Cardiac muscle cell (in vitro differentiated cells and primary cell): ENCODE data around the gene ZNF254. TPM values are rescaled to one million over a fixed set of nuclear protein-coding genes. Genes with fewer than 3 reads are reported as not detected.

Experiments
- DNase-seq, 2 donors: peaks; one replicate each; pipeline versions ENCODE4 v3.0.0 to v3.0.0-alpha.2; 2010 to 2017; ENCODE audit warnings: low read depth in 1 of 2, low spot score in 1 of 2
- H3K27ac ChIP-seq: fragments of 200-600 bp; sonication (generic); 2 replicates; pipeline ENCODE4 v1.5.1; 2016
- H3K27me3 ChIP-seq: fragments of 200-600 bp; sonication (generic); 2 replicates; pipeline ENCODE4 v1.6.0; 2016; ENCODE audit warnings: control low read depth
- H3K36me3 ChIP-seq: fragments of 200-600 bp; sonication (generic); 2 replicates; pipeline ENCODE4 v1.5.1; 2016; ENCODE audit warnings: control low read depth
- H3K4me1 ChIP-seq: fragments of 200-600 bp; sonication (generic); 2 replicates; pipeline ENCODE4 v1.8.1; 2017; ENCODE audit warnings: low read depth, mild to moderate bottlenecking, mixed run types
- H3K4me3 ChIP-seq: fragments of 200-600 bp; sonication (generic); 2 replicates; pipeline ENCODE4 v1.5.1; 2016; ENCODE audit warnings: mild to moderate bottlenecking
- H3K9me3 ChIP-seq: fragments of 200-600 bp; sonication (generic); 2 replicates; pipeline ENCODE4 v1.5.1; 2017; ENCODE audit warnings: low read depth, mild to moderate bottlenecking, control low read depth
- polyA plus RNA-seq: library from polyadenylated mRNA; unstranded; fragments of >200 nt; fragmentation: Nextera tagmentation; extraction: Ambion mirVana; gene quantifications from 2 replicates; pipeline ENCODE4 v1.2.1, GENCODE V29; 2016
- total RNA-seq: library from RNA; depleted of rRNA; stranded (reverse); fragments of >200 nt; gene quantifications from 2 replicates; pipeline ENCODE4 v1.2.3, GENCODE V29; 2016
- TF ChIP-seq, protein P1 (sequence below): IDR thresholded peaks from 2 replicates; pipeline ENCODE4 v1.5.1; 2012; ENCODE audit warnings: low read depth, mild to moderate bottlenecking, low read length

The ZNF254 gene
- total and polyA plus RNA-seq, 2 experiments from 2014 or later, result 12.5 to 24.8 TPM

DNA sequence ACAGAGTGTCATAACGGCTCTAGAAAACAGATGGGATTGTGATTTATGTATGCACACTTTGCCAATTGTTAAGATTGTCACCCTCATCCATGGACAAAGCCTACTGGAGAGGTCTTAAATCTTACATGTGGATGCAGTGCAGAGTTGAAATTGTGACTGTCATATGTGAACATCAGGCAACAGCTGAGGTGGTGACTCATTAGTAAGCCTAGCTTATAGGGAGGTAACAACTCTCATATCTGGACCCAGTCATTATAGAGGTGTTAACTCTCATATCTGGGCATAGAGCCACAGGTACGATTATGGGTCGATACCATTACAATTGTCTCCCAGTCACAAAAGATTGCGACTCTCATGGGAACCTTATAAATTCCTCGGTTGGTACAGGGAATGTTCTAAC, 29.8 kb upstream of the ZNF254 start:
- TF ChIP-seq, protein P1, sequence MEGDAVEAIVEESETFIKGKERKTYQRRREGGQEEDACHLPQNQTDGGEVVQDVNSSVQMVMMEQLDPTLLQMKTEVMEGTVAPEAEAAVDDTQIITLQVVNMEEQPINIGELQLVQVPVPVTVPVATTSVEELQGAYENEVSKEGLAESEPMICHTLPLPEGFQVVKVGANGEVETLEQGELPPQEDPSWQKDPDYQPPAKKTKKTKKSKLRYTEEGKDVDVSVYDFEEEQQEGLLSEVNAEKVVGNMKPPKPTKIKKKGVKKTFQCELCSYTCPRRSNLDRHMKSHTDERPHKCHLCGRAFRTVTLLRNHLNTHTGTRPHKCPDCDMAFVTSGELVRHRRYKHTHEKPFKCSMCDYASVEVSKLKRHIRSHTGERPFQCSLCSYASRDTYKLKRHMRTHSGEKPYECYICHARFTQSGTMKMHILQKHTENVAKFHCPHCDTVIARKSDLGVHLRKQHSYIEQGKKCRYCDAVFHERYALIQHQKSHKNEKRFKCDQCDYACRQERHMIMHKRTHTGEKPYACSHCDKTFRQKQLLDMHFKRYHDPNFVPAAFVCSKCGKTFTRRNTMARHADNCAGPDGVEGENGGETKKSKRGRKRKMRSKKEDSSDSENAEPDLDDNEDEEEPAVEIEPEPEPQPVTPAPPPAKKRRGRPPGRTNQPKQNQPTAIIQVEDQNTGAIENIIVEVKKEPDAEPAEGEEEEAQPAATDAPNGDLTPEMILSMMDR, result no peak
- Histone ChIP-seq H3K4me1 (no peaks in the 10 kb centered on the region), H3K27me3 (no peaks in the 10 kb centered on the region), H3K9me3 (no peaks in the 10 kb centered on the region), H3K4me3 (no peak overlapping the region), H3K27ac (no peak overlapping the region), H3K36me3 (peaks cover 41% of the 10 kb centered on the region)
- DNase-seq, result no peak

DNA sequence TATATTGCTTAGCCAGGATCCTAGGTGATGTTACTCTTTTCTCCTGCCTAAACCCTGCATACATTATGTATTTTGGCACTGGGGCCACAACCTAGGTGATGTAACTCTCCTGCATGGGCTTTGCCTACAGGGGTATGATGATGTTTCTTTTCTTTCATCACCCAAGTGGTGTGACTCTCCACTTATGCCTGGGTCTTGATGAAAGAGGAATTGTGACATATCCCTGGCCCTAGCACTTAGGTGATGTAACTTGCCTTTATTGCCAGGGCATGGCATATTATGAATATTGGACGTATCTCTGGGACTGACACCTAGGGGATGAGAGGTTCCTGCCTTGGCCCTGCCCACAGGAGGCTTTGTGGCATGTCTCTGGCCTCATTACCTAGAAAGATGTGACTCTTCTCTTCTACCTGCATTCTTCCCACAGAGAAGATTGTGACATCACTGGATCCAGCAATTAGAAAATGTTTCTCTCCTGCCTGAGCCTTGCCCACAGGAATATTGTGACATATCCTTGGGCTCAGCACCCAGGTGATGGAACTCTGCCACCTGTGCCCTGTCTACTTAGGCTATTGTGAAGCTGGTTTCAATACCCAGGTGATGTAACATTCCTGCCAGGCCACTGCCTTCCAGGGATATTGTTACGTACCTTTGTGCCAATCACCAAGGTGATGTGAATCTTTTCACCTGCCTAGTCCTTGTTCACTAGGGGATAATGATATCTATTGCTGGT, 27.3 kb upstream of the ZNF254 start:
- Histone ChIP-seq H3K27ac (no peak overlapping the region), H3K27me3 (no peaks in the 10 kb centered on the region), H3K36me3 (peaks cover 19% of the 10 kb centered on the region), H3K4me1 (no peaks in the 10 kb centered on the region), H3K4me3 (no peak overlapping the region), H3K9me3 (no peaks in the 10 kb centered on the region)
- no peak for DNase-seq
- TF ChIP-seq, protein P1, result no peak

DNA sequence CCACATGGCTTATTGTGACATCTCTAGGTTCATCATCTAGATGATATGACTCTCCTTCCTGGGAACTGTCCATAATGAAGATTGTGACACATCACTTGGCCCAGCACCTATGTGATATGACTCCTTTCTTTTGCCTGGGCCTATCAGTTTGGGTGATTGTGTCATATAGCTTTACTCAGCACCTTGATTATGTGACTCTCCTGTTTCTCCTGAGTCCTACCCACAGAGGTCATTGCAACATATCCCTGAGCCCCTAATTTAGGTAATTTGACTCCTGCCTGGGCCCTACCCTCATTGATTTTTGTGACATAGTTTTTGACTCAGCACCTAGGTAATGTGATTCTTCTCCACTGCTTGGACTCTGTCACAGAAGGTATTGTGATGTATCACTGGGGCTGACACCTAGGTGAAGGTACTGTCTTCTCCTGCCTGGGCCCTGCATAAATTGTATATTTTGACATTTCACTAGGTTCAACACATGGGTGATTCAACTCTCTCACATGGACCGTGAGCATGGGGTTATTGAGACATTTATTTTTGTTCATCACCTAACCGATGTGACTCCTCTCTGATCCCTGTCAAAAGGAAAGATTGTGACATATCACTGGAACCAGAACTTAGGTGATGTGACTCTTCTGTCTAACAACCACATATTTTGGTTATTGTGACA, 26.2 kb upstream of the ZNF254 start:
- H3K36me3 ChIP-seq, result peaks cover 16% of the 10 kb centered on the region
- TF ChIP-seq, protein P1, result no peak
- no peak overlapping the region for H3K27ac ChIP-seq
- no peak for DNase-seq
- H3K4me1 ChIP-seq, result no peaks in the 10 kb centered on the region
- H3K4me3 ChIP-seq, result no peak overlapping the region
- no peaks in the 10 kb centered on the region for H3K27me3 ChIP-seq
- no peaks in the 10 kb centered on the region for H3K9me3 ChIP-seq

DNA sequence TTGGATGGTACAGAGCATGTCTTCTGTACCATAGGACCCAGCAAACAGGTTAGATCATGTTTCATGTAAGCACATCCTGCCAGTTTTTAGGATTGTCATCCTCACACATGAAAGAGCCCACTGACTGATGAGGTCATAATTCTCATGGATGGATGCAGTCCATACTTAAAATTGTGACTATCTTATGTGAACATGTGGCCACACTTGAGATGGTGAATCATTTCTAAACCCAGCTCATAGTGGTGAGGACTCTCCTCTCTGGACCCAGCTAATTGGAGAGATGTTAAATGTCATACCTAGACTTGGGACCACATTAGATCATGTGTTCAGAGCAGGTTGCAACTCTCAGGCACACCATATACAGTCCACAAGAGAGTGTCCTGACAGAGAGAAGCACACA, 24.8 kb upstream of the ZNF254 start:
- H3K36me3 ChIP-seq, result peaks cover 16% of the 10 kb centered on the region
- TF ChIP-seq, protein P1, result no peak

DNA sequence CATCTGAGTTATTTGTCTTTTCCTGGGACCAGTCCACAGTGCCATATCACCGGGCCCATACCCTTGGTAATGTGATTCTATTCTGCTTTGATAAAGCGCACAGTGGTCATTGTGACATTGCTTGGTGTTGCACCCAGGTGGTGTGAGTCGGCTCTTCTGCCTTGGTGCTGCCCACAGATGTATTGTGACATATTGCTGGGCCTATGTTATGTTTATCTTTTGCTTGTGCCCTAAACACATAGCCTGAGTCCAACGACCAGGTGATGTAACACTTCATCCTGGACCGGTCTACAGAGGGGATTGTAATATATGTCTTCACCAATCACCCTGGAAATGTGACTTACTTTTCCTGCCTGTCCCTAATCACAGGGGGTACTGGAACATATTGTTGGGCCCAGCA, 23.7 kb upstream of the ZNF254 start:
- no peaks in the 10 kb centered on the region for H3K27me3 ChIP-seq
- no peak for DNase-seq
- no peak overlapping the region for H3K4me3 ChIP-seq
- no peak overlapping the region for H3K27ac ChIP-seq
- peaks cover 12% of the 10 kb centered on the region for H3K36me3 ChIP-seq
- TF ChIP-seq, protein P1, result no peak
- H3K4me1 ChIP-seq, result no peaks in the 10 kb centered on the region
- H3K9me3 ChIP-seq, result no peaks in the 10 kb centered on the region

More for the DNA sequence above, 24.8 kb upstream of the ZNF254 start:
- H3K4me3 ChIP-seq, result no peak overlapping the region
- H3K9me3 ChIP-seq, result no peaks in the 10 kb centered on the region
- H3K27me3 ChIP-seq, result no peaks in the 10 kb centered on the region
- no peaks in the 10 kb centered on the region for H3K4me1 ChIP-seq
- no peak for DNase-seq
- H3K27ac ChIP-seq, result no peak overlapping the region
